GM23338 (cell line): Measurements from ENCODE around the gene ADGRD1. TPM values are rescaled to one million over a fixed set of nuclear protein-coding genes. Genes with fewer than 3 reads are reported as not detected.

Experiments
- ATAC-seq: fragments of 200-7000 bp; cut with Tn5 transposase; 3 replicates; pipeline ENCODE4 v1.9.1; 2020
- DNase-seq: peaks from one replicate; pipeline ENCODE4 v3.0.0-alpha.2; 2015; ENCODE audit warnings: low spot score
- H2AFZ ChIP-seq: fragments of 200-600 bp; sonication (generic); 2 replicates; pipeline ENCODE4 v1.8.0; 2016; ENCODE audit warnings: antibody characterized with exemption, mild to moderate bottlenecking, moderate library complexity
- H3F3A ChIP-seq: fragments of 200-600 bp; sonication (generic); replicated peaks from 2 replicates; pipeline ENCODE4 v1.8.0; 2017; ENCODE audit warnings: antibody characterized with exemption, mixed run types, low read depth
- H3K27ac ChIP-seq: fragments of 200-600 bp; sonication (generic); 2 replicates; pipeline ENCODE4 v1.6.1; 2016; ENCODE audit warnings: low read depth
- H3K27me3 ChIP-seq: fragments of 200-600 bp; sonication (generic); 2 replicates; pipeline ENCODE4 v1.8.0; 2016; ENCODE audit warnings: mild to moderate bottlenecking, mixed run types, moderate library complexity; ENCODE audit not compliant: insufficient read depth
- H3K36me3 ChIP-seq: fragments of 200-600 bp; sonication (generic); 2 replicates; pipeline ENCODE4 v1.8.0; 2016; ENCODE audit warnings: mild to moderate bottlenecking; ENCODE audit not compliant: insufficient read depth
- H3K4me1 ChIP-seq: fragments of 200-600 bp; sonication (generic); 2 replicates; pipeline ENCODE4 v1.8.0; 2016; ENCODE audit warnings: mild to moderate bottlenecking, moderate library complexity; ENCODE audit not compliant: insufficient read depth
- H3K4me2 ChIP-seq: fragments of 200-600 bp; sonication (generic); 2 replicates; pipeline ENCODE4 v1.7.1; 2017; ENCODE audit warnings: mixed run types
- H3K4me3 ChIP-seq: fragments of 200-600 bp; sonication (generic); 2 replicates; pipeline ENCODE4 v1.6.1; 2016; ENCODE audit warnings: mixed run types
- H3K79me2 ChIP-seq: fragments of 200-600 bp; sonication (generic); replicated peaks from 2 replicates; pipeline ENCODE4 v1.8.0; 2017; ENCODE audit warnings: mild to moderate bottlenecking; ENCODE audit not compliant: insufficient read depth
- H3K9me2 ChIP-seq: fragments of 200-600 bp; sonication (generic); 2 replicates; pipeline ENCODE4 v1.8.0; 2017; ENCODE audit not compliant: insufficient read depth
- H4K20me1 ChIP-seq: fragments of 200-600 bp; sonication (generic); replicated peaks from 2 replicates; pipeline ENCODE4 v1.8.0; 2017; ENCODE audit warnings: mild to moderate bottlenecking; ENCODE audit not compliant: insufficient read depth
- H3K27ac Mint-ChIP-seq: 2 replicates; pipeline ENCODE4 v1.8.0; 2020; ENCODE audit warnings: inconsistent platforms, mild to moderate bottlenecking, moderate library complexity, mixed read lengths
- H3K27me3 Mint-ChIP-seq: 3 replicates; pipeline ENCODE4 v1.8.0; 2022; ENCODE audit warnings: low read depth, mild to moderate bottlenecking, moderate library complexity, mixed read lengths, inconsistent platforms; ENCODE audit not compliant: insufficient read depth, poor library complexity
- H3K36me3 Mint-ChIP-seq: 3 replicates; pipeline ENCODE4 v1.8.0; 2021; ENCODE audit warnings: low read depth, mild to moderate bottlenecking, inconsistent platforms, moderate library complexity, mixed read lengths
- H3K4me1 Mint-ChIP-seq: 3 replicates; pipeline ENCODE4 v1.8.0; 2020; ENCODE audit warnings: mild to moderate bottlenecking, inconsistent platforms, mixed read lengths
- H3K4me3 Mint-ChIP-seq: 3 replicates; pipeline ENCODE4 v1.8.0; 2021; ENCODE audit warnings: moderate library complexity, mild to moderate bottlenecking, inconsistent platforms, mixed read lengths
- H3K9me3 Mint-ChIP-seq: 3 replicates; pipeline ENCODE4 v1.8.0; 2020; ENCODE audit warnings: moderate library complexity, mild to moderate bottlenecking, inconsistent platforms, mixed read lengths
- CREB1 ChIP-seq: fragments of 250-450 bp; sonication (Bioruptor Pico); IDR thresholded peaks from 2 replicates; pipeline ENCODE4 v1.5.0; 2020; ENCODE audit warnings: low read depth, mild to moderate bottlenecking, moderate library complexity
- EZH2 ChIP-seq: fragments of 200-600 bp; sonication (generic); IDR thresholded peaks from one replicate; pipeline ENCODE4 v1.8.0; 2017; ENCODE audit warnings: antibody characterized with exemption, mild to moderate bottlenecking, low read depth; ENCODE audit not compliant: unreplicated experiment
- EZH2phosphoT487 ChIP-seq: fragments of 200-600 bp; sonication (generic); IDR thresholded peaks from one replicate; pipeline ENCODE4 v1.8.1; 2018; ENCODE audit warnings: antibody characterized with exemption; ENCODE audit not compliant: unreplicated experiment
- JUNB ChIP-seq: IDR thresholded peaks from one replicate; pipeline ENCODE4 v1.6.1; 2016; ENCODE audit warnings: antibody characterized with exemption; ENCODE audit not compliant: unreplicated experiment
- NANOG ChIP-seq: IDR thresholded peaks from 2 replicates; pipeline ENCODE4 v1.6.1; 2016; ENCODE audit warnings: antibody characterized with exemption, borderline replicate concordance
- POLR2AphosphoS5 ChIP-seq: IDR thresholded peaks from 2 replicates; pipeline ENCODE4 v1.6.1; 2016; ENCODE audit warnings: antibody characterized with exemption, low read depth
- STAT1 ChIP-seq: IDR thresholded peaks from one replicate; pipeline ENCODE4 v1.6.1; 2016; ENCODE audit warnings: antibody characterized with exemption; ENCODE audit not compliant: unreplicated experiment
- ZNF114 ChIP-seq: fragments of 250-450 bp; sonication (Bioruptor Pico); IDR thresholded peaks from 2 replicates; pipeline ENCODE4 v1.5.0; 2020; ENCODE audit warnings: mild to moderate bottlenecking, moderate library complexity
- ZNF331 ChIP-seq: fragments of 250-450 bp; sonication (Bioruptor Pico); IDR thresholded peaks from 2 replicates; pipeline ENCODE4 v1.5.0; 2020; ENCODE audit warnings: low read depth, mild to moderate bottlenecking, moderate library complexity
- polyA plus RNA-seq: library from polyadenylated mRNA; unstranded; fragments of >200 nt; fragmentation: Nextera tagmentation; extraction: Ambion mirVana; gene quantifications from 2 replicates; pipeline ENCODE4 v1.2.1, GENCODE V29; 2016
- total RNA-seq: library from RNA; depleted of rRNA; stranded (reverse); fragments of >200 nt; shearing (Covaris generic); gene quantifications from 2 replicates; pipeline ENCODE4 v1.2.3, GENCODE V29; 2014
- TF ChIP-seq, protein P1 (sequence below), 2 experiments: fragments of 200-600 bp in 1 of 2; sonication (generic) in 1 of 2; conservative IDR thresholded peaks; 2 replicates each; pipeline versions ENCODE4 v1.5.1 to v1.6.1; 2016 to 2017; ENCODE audit warnings: antibody characterized with exemption in 2 of 2, low read depth in 2 of 2, mild to moderate bottlenecking in 2 of 2, moderate library complexity in 1 of 2
- TF ChIP-seq, protein P2 (sequence below): fragments of 250-450 bp; sonication (Bioruptor Pico); IDR thresholded peaks from 2 replicates; pipeline ENCODE4 v1.5.0; 2020; ENCODE audit warnings: mild to moderate bottlenecking, moderate library complexity
- TF ChIP-seq, protein P3 (sequence below): IDR thresholded peaks from 2 replicates; pipeline ENCODE4 v1.6.1; 2016; ENCODE audit warnings: antibody characterized with exemption
- TF ChIP-seq, protein P4 (sequence below): IDR thresholded peaks from one replicate; pipeline ENCODE4 v1.6.1; 2018; ENCODE audit warnings: antibody characterized with exemption; ENCODE audit not compliant: unreplicated experiment

The ADGRD1 gene
- total and polyA plus RNA-seq, 2 experiments from 2014 or later = 1.4 TPM; not detected in 1

DNA sequence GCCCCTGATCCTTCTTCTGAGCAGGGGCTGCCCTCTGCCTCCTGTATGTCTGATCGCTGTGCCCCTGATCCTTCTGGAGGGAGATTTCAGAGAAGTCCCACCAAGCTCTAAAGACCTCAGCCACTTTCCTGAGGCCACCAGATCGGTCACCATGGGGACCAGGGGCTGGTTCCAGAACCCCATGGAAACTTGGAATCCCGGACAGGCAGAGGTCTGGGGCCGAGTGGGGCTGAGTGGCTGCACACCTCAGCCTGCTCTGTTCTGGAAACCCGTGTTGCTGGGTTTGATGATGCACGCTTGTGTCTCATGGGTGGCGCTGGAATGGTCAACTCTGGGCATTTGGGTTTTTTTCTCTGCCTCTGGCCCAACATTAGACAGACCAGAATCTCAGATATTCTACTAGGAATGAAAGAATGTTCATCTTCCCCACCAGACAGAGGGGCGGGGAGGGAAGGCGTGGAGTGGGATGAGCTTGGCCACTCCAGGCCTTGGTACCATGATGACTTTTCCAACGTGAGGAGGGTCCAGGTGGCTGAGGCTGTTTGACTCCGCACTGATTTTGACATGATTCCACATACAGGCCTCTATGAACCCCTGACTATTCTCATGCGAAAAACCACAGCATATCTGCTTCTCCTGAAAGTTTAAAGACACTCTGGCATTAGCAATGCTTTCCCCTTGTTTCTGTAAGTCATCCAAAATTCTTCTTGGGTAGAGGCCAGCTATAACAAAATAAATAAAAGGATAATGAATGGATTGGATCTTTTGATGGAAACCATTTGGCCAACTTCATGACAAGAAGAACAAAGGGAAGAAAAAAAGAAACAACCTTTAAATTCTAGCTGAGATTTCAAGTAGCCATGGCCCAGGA is 114.5 kb downstream of the ADGRD1 start:
- no peak overlapping the region for H2AFZ ChIP-seq
- DNase-seq (no peak), ATAC-seq (no peak)
- H3K4me1 Mint-ChIP-seq = peaks cover 3% of the 10 kb centered on the region; the same call in 1 of the 3 replicates
- TF ChIP-seq STAT1 = no peak
- TF ChIP-seq, protein P1, sequence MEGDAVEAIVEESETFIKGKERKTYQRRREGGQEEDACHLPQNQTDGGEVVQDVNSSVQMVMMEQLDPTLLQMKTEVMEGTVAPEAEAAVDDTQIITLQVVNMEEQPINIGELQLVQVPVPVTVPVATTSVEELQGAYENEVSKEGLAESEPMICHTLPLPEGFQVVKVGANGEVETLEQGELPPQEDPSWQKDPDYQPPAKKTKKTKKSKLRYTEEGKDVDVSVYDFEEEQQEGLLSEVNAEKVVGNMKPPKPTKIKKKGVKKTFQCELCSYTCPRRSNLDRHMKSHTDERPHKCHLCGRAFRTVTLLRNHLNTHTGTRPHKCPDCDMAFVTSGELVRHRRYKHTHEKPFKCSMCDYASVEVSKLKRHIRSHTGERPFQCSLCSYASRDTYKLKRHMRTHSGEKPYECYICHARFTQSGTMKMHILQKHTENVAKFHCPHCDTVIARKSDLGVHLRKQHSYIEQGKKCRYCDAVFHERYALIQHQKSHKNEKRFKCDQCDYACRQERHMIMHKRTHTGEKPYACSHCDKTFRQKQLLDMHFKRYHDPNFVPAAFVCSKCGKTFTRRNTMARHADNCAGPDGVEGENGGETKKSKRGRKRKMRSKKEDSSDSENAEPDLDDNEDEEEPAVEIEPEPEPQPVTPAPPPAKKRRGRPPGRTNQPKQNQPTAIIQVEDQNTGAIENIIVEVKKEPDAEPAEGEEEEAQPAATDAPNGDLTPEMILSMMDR (conservative IDR thresholded peaks at IDR 0.05; ENCODE audit: low read depth in 2 of 2) = no peak
- no peak for TF ChIP-seq EZH2phosphoT487
- TF ChIP-seq CREB1 (CRISPR knock-in tag) = no peak
- TF ChIP-seq POLR2AphosphoS5 = no peak
- no peak for TF ChIP-seq NANOG
- no peak for TF ChIP-seq JUNB
- no peak for TF ChIP-seq ZNF114 (CRISPR knock-in tag)
- TF ChIP-seq, protein P2, sequence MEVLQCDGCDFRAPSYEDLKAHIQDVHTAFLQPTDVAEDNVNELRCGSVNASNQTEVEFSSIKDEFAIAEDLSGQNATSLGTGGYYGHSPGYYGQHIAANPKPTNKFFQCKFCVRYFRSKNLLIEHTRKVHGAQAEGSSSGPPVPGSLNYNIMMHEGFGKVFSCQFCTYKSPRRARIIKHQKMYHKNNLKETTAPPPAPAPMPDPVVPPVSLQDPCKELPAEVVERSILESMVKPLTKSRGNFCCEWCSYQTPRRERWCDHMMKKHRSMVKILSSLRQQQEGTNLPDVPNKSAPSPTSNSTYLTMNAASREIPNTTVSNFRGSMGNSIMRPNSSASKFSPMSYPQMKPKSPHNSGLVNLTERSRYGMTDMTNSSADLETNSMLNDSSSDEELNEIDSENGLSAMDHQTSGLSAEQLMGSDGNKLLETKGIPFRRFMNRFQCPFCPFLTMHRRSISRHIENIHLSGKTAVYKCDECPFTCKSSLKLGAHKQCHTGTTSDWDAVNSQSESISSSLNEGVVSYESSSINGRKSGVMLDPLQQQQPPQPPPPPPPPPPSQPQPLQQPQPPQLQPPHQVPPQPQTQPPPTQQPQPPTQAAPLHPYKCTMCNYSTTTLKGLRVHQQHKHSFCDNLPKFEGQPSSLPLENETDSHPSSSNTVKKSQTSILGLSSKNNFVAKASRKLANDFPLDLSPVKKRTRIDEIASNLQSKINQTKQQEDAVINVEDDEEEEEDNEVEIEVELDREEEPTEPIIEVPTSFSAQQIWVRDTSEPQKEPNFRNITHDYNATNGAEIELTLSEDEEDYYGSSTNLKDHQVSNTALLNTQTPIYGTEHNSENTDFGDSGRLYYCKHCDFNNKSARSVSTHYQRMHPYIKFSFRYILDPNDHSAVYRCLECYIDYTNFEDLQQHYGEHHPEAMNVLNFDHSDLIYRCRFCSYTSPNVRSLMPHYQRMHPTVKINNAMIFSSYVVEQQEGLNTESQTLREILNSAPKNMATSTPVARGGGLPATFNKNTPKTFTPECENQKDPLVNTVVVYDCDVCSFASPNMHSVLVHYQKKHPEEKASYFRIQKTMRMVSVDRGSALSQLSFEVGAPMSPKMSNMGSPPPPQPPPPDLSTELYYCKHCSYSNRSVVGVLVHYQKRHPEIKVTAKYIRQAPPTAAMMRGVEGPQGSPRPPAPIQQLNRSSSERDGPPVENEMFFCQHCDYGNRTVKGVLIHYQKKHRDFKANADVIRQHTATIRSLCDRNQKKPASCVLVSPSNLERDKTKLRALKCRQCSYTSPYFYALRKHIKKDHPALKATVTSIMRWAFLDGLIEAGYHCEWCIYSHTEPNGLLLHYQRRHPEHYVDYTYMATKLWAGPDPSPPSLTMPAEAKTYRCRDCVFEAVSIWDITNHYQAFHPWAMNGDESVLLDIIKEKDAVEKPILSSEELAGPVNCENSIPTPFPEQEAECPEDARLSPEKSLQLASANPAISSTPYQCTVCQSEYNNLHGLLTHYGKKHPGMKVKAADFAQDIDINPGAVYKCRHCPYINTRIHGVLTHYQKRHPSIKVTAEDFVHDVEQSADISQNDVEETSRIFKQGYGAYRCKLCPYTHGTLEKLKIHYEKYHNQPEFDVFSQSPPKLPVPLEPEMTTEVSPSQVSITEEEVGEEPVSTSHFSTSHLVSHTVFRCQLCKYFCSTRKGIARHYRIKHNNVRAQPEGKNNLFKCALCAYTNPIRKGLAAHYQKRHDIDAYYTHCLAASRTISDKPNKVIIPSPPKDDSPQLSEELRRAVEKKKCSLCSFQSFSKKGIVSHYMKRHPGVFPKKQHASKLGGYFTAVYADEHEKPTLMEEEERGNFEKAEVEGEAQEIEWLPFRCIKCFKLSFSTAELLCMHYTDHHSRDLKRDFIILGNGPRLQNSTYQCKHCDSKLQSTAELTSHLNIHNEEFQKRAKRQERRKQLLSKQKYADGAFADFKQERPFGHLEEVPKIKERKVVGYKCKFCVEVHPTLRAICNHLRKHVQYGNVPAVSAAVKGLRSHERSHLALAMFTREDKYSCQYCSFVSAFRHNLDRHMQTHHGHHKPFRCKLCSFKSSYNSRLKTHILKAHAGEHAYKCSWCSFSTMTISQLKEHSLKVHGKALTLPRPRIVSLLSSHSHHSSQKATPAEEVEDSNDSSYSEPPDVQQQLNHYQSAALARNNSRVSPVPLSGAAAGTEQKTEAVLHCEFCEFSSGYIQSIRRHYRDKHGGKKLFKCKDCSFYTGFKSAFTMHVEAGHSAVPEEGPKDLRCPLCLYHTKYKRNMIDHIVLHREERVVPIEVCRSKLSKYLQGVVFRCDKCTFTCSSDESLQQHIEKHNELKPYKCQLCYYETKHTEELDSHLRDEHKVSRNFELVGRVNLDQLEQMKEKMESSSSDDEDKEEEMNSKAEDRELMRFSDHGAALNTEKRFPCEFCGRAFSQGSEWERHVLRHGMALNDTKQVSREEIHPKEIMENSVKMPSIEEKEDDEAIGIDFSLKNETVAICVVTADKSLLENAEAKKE (CRISPR knock-in tag) = no peak
- TF ChIP-seq, protein P3, sequence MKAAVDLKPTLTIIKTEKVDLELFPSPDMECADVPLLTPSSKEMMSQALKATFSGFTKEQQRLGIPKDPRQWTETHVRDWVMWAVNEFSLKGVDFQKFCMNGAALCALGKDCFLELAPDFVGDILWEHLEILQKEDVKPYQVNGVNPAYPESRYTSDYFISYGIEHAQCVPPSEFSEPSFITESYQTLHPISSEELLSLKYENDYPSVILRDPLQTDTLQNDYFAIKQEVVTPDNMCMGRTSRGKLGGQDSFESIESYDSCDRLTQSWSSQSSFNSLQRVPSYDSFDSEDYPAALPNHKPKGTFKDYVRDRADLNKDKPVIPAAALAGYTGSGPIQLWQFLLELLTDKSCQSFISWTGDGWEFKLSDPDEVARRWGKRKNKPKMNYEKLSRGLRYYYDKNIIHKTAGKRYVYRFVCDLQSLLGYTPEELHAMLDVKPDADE = no peak
- no peak for TF ChIP-seq EZH2
- TF ChIP-seq ZNF331 (CRISPR knock-in tag) = no peak
- TF ChIP-seq, protein P4, sequence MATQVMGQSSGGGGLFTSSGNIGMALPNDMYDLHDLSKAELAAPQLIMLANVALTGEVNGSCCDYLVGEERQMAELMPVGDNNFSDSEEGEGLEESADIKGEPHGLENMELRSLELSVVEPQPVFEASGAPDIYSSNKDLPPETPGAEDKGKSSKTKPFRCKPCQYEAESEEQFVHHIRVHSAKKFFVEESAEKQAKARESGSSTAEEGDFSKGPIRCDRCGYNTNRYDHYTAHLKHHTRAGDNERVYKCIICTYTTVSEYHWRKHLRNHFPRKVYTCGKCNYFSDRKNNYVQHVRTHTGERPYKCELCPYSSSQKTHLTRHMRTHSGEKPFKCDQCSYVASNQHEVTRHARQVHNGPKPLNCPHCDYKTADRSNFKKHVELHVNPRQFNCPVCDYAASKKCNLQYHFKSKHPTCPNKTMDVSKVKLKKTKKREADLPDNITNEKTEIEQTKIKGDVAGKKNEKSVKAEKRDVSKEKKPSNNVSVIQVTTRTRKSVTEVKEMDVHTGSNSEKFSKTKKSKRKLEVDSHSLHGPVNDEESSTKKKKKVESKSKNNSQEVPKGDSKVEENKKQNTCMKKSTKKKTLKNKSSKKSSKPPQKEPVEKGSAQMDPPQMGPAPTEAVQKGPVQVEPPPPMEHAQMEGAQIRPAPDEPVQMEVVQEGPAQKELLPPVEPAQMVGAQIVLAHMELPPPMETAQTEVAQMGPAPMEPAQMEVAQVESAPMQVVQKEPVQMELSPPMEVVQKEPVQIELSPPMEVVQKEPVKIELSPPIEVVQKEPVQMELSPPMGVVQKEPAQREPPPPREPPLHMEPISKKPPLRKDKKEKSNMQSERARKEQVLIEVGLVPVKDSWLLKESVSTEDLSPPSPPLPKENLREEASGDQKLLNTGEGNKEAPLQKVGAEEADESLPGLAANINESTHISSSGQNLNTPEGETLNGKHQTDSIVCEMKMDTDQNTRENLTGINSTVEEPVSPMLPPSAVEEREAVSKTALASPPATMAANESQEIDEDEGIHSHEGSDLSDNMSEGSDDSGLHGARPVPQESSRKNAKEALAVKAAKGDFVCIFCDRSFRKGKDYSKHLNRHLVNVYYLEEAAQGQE = no peak
- no peaks in the 10 kb centered on the region for H3F3A ChIP-seq
- no peaks in the 10 kb centered on the region for H3K27me3 ChIP-seq
- H3K27ac Mint-ChIP-seq = no peak overlapping the region
- no peaks in the 10 kb centered on the region for H3K79me2 ChIP-seq
- no peaks in the 10 kb centered on the region for H4K20me1 ChIP-seq
- H3K36me3 Mint-ChIP-seq = no peaks in the 10 kb centered on the region; the same call in 1 of the 3 replicates
- H3K27me3 Mint-ChIP-seq = peaks cover 7% of the 10 kb centered on the region
- H3K27ac ChIP-seq = no peak overlapping the region
- H3K4me2 ChIP-seq = no peak overlapping the region
- no peak overlapping the region for H3K4me3 ChIP-seq
- no peaks in the 10 kb centered on the region for H3K9me2 ChIP-seq
- H3K4me1 ChIP-seq = no peaks in the 10 kb centered on the region
- no peak overlapping the region for H3K4me3 Mint-ChIP-seq
- peaks cover 7% of the 10 kb centered on the region for H3K9me3 Mint-ChIP-seq
- H3K36me3 ChIP-seq = no peaks in the 10 kb centered on the region
